Measurements from ENCODE around the gene FAM111A. TPM values are rescaled to one million over a fixed set of nuclear protein-coding genes. Genes with fewer than 3 reads are reported as not detected.

The FAM111A gene
- polyA plus RNA-seq, 2 of the 4 experiments (the other 2 are of a cell fraction), result 13.4 to 21.8 TPM

GRCh38 chr11:59178402-59178801 is 35.7 kb downstream of the FAM111A start (continued):
- TF ChIP-seq JUNB (IDR thresholded peaks at IDR 0.05), result no peak

GRCh38 chr11:59179121-59179520 is 36.5 kb downstream of the FAM111A start:
- no peak for DNase-seq (ENCODE audit: low read depth in 1 of 2, low spot score in 1 of 2)
- no peak for TF ChIP-seq REST (IDR thresholded peaks at IDR 0.05)
- TF ChIP-seq CHD4 (IDR thresholded peaks at IDR 0.05; ENCODE audit: borderline replicate concordance), result no peak

GRCh38 chr11:59180168-59180776 is 37.6 kb downstream of the FAM111A start:
- 31% methylated on average over 2 of the region's 2 CpGs for WGBS (ENCODE audit: missing lambda C conversion rate)
- Histone ChIP-seq H3K4me3 (no peak overlapping the region), H3K4me2 (no peak overlapping the region), H3K4me1 (peaks cover 4% of the 10 kb centered on the region; the same call in 2 of the 3 replicates), H3K27ac (no peak overlapping the region), H3K9me3 (no peaks in the 10 kb centered on the region)
- TF ChIP-seq JUN (IDR thresholded peaks at IDR 0.05) (no peak), EP300 (IDR thresholded peaks at IDR 0.05) (no peak), SREBF2 (IDR thresholded peaks at IDR 0.05) (no peak), PHF8 (IDR thresholded peaks at IDR 0.05; ENCODE audit: borderline replicate concordance, low read depth) (no peak), MAFK (IDR thresholded peaks at IDR 0.05; ENCODE audit: partially characterized antibody) (no peak)
- FAIRE-seq (no peak), ATAC-seq (no peak), DNase-seq (ENCODE audit: low read depth in 1 of 2, low spot score in 1 of 2) (no peak)
- CTCF ChIA-PET, result interaction anchor here (1.8 to 5.4 kb wide), 2 partner anchors 8 to 27 kb away, joined by 11 to 35 read pairs; partner anchors contain the start of gene DTX4
- POLR2A ChIA-PET, result no interaction called here

More at GRCh38 chr11:59179121-59179520, 36.5 kb downstream of the FAM111A start:
- no peak for FAIRE-seq
- H3K4me2 ChIP-seq, result no peak overlapping the region
- H3K9me3 ChIP-seq, result no peaks in the 10 kb centered on the region
- peaks cover 16% of the 10 kb centered on the region for H3K4me1 ChIP-seq
- ChIA-PET CTCF (interaction anchor here (5.4 kb wide), 1 partner anchor 7 kb away, joined by 35 read pairs; the partner anchor contains the start of gene DTX4), POLR2A (no interaction called here)
- no peak overlapping the region for H3K4me3 ChIP-seq
- WGBS (ENCODE audit: missing lambda C conversion rate), result 81% methylated on average over 2 of the region's 2 CpGs
- H3K27ac ChIP-seq, result no peak overlapping the region
- no peak for ATAC-seq

- 49% methylated on average over 2 of the region's 2 CpGs for WGBS (ENCODE audit: missing lambda C conversion rate)
- TF ChIP-seq HMGXB4 (CRISPR knock-in tag; IDR thresholded peaks at IDR 0.05; ENCODE audit: borderline replicate concordance) (no peak), HOXB5 (CRISPR knock-in tag; IDR thresholded peaks at IDR 0.05) (no peak)
- no peak for FAIRE-seq
- Histone ChIP-seq H3K4me1 (peaks cover 4% of the 10 kb centered on the region; the same call in 2 of the 3 replicates), H3K27ac (no peak overlapping the region), H3K4me3 (no peak overlapping the region), H3K4me2 (no peak overlapping the region), H3K9me3 (no peaks in the 10 kb centered on the region)
- CTCF ChIA-PET, result interaction anchor here (1.3 to 5.4 kb wide), 4 partner anchors 9 to 45 kb away, joined by 3 to 35 read pairs (median 7); partner anchors contain the start of gene DTX4
- no peak for ATAC-seq
- DNase-seq (ENCODE audit: low read depth in 1 of 2, low spot score in 1 of 2), result no peak
- POLR2A ChIA-PET, result no interaction called here
Observed at GRCh38 chr11:59180907-59181306, 38.3 kb downstream of the FAM111A start.
